H7 (cell line): ENCODE data around the gene ZNF185. TPM values are rescaled to one million over a fixed set of nuclear protein-coding genes. Genes with fewer than 3 reads are reported as not detected.

Experiments
- DNase-seq: peaks from one replicate; pipeline ENCODE4 v3.0.0; 2012
- H3K27me3 ChIP-seq: 2 replicates; pipeline ENCODE4 v1.6.0; 2011; ENCODE audit warnings: mild to moderate bottlenecking, low read length; ENCODE audit not compliant: control insufficient read depth, insufficient read depth
- H3K36me3 ChIP-seq: replicated peaks from 2 replicates; pipeline ENCODE4 v1.5.1; 2011; ENCODE audit warnings: low read length; ENCODE audit not compliant: control insufficient read depth, insufficient read depth
- H3K4me3 ChIP-seq: 2 replicates; pipeline ENCODE4 v1.5.1; 2011; ENCODE audit warnings: low read depth, mild to moderate bottlenecking, control low read depth, low read length, moderate library complexity; ENCODE audit not compliant: insufficient read depth
- total RNA-seq: library from RNA; depleted of rRNA; stranded (reverse); fragments of >200 nt; shearing (Covaris generic); gene quantifications from 2 replicates; pipeline ENCODE4 v1.2.3, GENCODE V29; 2014; rRNA removed

The ZNF185 gene
- 7.0 and 7.8 TPM in 2 replicates for total RNA-seq

GRCh38 chrX:152897222-152898131 is at the start of gene ZNF185:
Gene ZNF185 (plus strand): TSS chrX:152898067. CDS start chrX:152914490, 16,423 bp downstream.
- peak within 1 kb of the TSS; percentile 43 for H3K4me3 ChIP-seq
- H3K27me3 ChIP-seq = no peaks in the 10 kb centered on the region
- peak; percentile 94 for DNase-seq
- H3K36me3 ChIP-seq = no peaks in the 10 kb centered on the region

GRCh38 chrX:152850465-152850864 is 47.4 kb upstream of the ZNF185 start:
- no peak for DNase-seq
- Histone ChIP-seq H3K36me3 (peaks cover 4% of the 10 kb centered on the region; the same call in 1 of the 2 replicates), H3K4me3 (no peak overlapping the region), H3K27me3 (no peaks in the 10 kb centered on the region)

GRCh38 chrX:152853986-152854385 is 43.9 kb upstream of the ZNF185 start:
- DNase-seq = no peak
- Histone ChIP-seq H3K27me3 (no peaks in the 10 kb centered on the region), H3K36me3 (peaks cover 4% of the 10 kb centered on the region; the same call in 1 of the 2 replicates), H3K4me3 (no peak overlapping the region)

GRCh38 chrX:152861116-152861515 is 36.8 kb upstream of the ZNF185 start:
- Histone ChIP-seq H3K27me3 (no peaks in the 10 kb centered on the region), H3K36me3 (peaks cover 4% of the 10 kb centered on the region), H3K4me3 (no peak overlapping the region)
- no peak for DNase-seq

GRCh38 chrX:152861826-152862225 is 36.0 kb upstream of the ZNF185 start:
- DNase-seq = no peak
- Histone ChIP-seq H3K36me3 (peaks cover 4% of the 10 kb centered on the region), H3K4me3 (no peak overlapping the region), H3K27me3 (no peaks in the 10 kb centered on the region)

GRCh38 chrX:152865232-152865920 is 32.5 kb upstream of the ZNF185 start:
- Histone ChIP-seq H3K4me3 (no peak overlapping the region), H3K27me3 (no peaks in the 10 kb centered on the region), H3K36me3 (peaks cover 4% of the 10 kb centered on the region)
- DNase-seq = no peak

GRCh38 chrX:152866386-152866785 is 31.5 kb upstream of the ZNF185 start:
- Histone ChIP-seq H3K4me3 (no peak overlapping the region), H3K27me3 (no peaks in the 10 kb centered on the region), H3K36me3 (peaks cover 4% of the 10 kb centered on the region)
- DNase-seq = no peak

- Histone ChIP-seq H3K27me3 (no peaks in the 10 kb centered on the region), H3K4me3 (no peak overlapping the region), H3K36me3 (peaks cover 3% of the 10 kb centered on the region)
- DNase-seq = peak; percentile 62
Observed at GRCh38 chrX:152869972-152870371, 27.9 kb upstream of the ZNF185 start.

GRCh38 chrX:152871260-152871659 is 26.6 kb upstream of the ZNF185 start:
- Histone ChIP-seq H3K27me3 (no peaks in the 10 kb centered on the region), H3K36me3 (no peaks in the 10 kb centered on the region; the same call in none of the 2 replicates), H3K4me3 (no peak overlapping the region)
- DNase-seq = no peak

GRCh38 chrX:152872522-152872921 is 25.3 kb upstream of the ZNF185 start:
- no peaks in the 10 kb centered on the region for H3K27me3 ChIP-seq
- no peaks in the 10 kb centered on the region; the same call in none of the 2 replicates for H3K36me3 ChIP-seq
- H3K4me3 ChIP-seq = no peak overlapping the region
- no peak for DNase-seq

GRCh38 chrX:152873361-152873760 is 24.5 kb upstream of the ZNF185 start:
- no peaks in the 10 kb centered on the region for H3K27me3 ChIP-seq
- no peaks in the 10 kb centered on the region; the same call in none of the 2 replicates for H3K36me3 ChIP-seq
- no peak for DNase-seq
- no peak overlapping the region for H3K4me3 ChIP-seq

GRCh38 chrX:152876931-152877840 is 20.7 kb upstream of the ZNF185 start:
- H3K4me3 ChIP-seq = no peak overlapping the region
- H3K27me3 ChIP-seq = no peaks in the 10 kb centered on the region
- no peak for DNase-seq
- H3K36me3 ChIP-seq = no peaks in the 10 kb centered on the region

- H3K36me3 ChIP-seq = no peaks in the 10 kb centered on the region
- DNase-seq = no peak
- H3K4me3 ChIP-seq = no peak overlapping the region
- H3K27me3 ChIP-seq = no peaks in the 10 kb centered on the region
Observed at GRCh38 chrX:152878976-152879755, 18.7 kb upstream of the ZNF185 start.
